Ishikawa (cell line): ENCODE results near the gene ACE.

Experiments used
- CEBPB ChIP-seq: IDR thresholded peaks from 2 replicates; pipeline ENCODE4 v1.6.1; 2012
- EGR1 ChIP-seq: IDR thresholded peaks from 2 replicates; pipeline ENCODE4 v1.6.1; 2012
- NFIC ChIP-seq: IDR thresholded peaks from 2 replicates; pipeline ENCODE4 v1.6.1; 2012
- RAD21 ChIP-seq: IDR thresholded peaks from 2 replicates; pipeline ENCODE4 v1.6.1; 2012; ENCODE audit warnings: low read depth
- TAF1 ChIP-seq: IDR thresholded peaks from 2 replicates; pipeline ENCODE4 v1.6.1; 2012; ENCODE audit warnings: low read depth, mild to moderate bottlenecking
- TCF12 ChIP-seq: IDR thresholded peaks from 2 replicates; pipeline ENCODE4 v1.6.1; 2012; ENCODE audit warnings: low read depth
- YY1 ChIP-seq: IDR thresholded peaks from 2 replicates; pipeline ENCODE4 v1.6.1; 2012; ENCODE audit warnings: low read depth

- TF ChIP-seq RAD21 (no peak), TCF12 (no peak), EGR1 (no peak), TAF1 (no peak), CEBPB (no peak), NFIC (no peak), YY1 (no peak)
Measured at GRCh38 chr17:63519972-63520882, 43.4 kb downstream of the ACE start.
